NCI-H1436 treated with DMSO at 0.1 percent for 48 hours (cell line): ENCODE results near the gene CTCFL.

ENCODE experiments used
- DNase-seq: peaks from one replicate; lab custom pipeline; 2025; lab: John Stamatoyannopoulos, UW

The CTCFL gene

GRCh38 chr20:57560554-57561355, 35.8 kb upstream of the CTCFL start, which contains the start of gene PCK1:
Gene PCK1 (plus strand): TSS chr20:57561110. CDS start chr20:57561412, 302 bp downstream.
- no peak for DNase-seq

GRCh38 chr20:57559658-57560553, 35.0 kb upstream of the CTCFL start:
- DNase-seq = no peak

GRCh38 chr20:57559289-57559634, 34.3 kb upstream of the CTCFL start:
- DNase-seq = no peak

- DNase-seq = no peak
Measured at GRCh38 chr20:57558614-57559288, 33.8 kb upstream of the CTCFL start.

GRCh38 chr20:57557926-57558613, 33.1 kb upstream of the CTCFL start:
- DNase-seq = no peak

- DNase-seq = no peak
Measured at GRCh38 chr20:57556980-57557274, 32.0 kb upstream of the CTCFL start.

GRCh38 chr20:57555457-57556184, 30.7 kb upstream of the CTCFL start:
- no peak for DNase-seq

GRCh38 chr20:57553376-57554018, 28.6 kb upstream of the CTCFL start:
- peak; percentile 72 for DNase-seq

- DNase-seq = no peak
Measured at GRCh38 chr20:57552471-57552870, 27.5 kb upstream of the CTCFL start.

GRCh38 chr20:57548177-57549058, 23.5 kb upstream of the CTCFL start:
- DNase-seq = no peak

- DNase-seq = no peak
Measured at GRCh38 chr20:57546956-57547649, 22.2 kb upstream of the CTCFL start.

- no peak for DNase-seq
Measured at GRCh38 chr20:57545927-57546662, 21.2 kb upstream of the CTCFL start.

- DNase-seq = no peak
Measured at GRCh38 chr20:57544838-57545564, 20.1 kb upstream of the CTCFL start.

GRCh38 chr20:57543754-57544153, 18.8 kb upstream of the CTCFL start:
- DNase-seq = no peak

- no peak for DNase-seq
Measured at GRCh38 chr20:57540890-57541580, 16.1 kb upstream of the CTCFL start.

GRCh38 chr20:57539889-57540288, 14.9 kb upstream of the CTCFL start:
- no peak for DNase-seq

GRCh38 chr20:57537822-57538221, 12.9 kb upstream of the CTCFL start:
- DNase-seq = no peak
